ENCODE results near the gene APOE. TPM values are rescaled to one million over a fixed set of nuclear protein-coding genes. Genes with fewer than 3 reads are reported as not detected.

Gene APOE
- total and polyA plus RNA-seq, 4 donors, result 80.8 to 1,011 (median 206) TPM

- H3K36me3 ChIP-seq (ENCODE audit: control insufficient read depth in 4 of 4, insufficient read depth in 4 of 4, low read length in 4 of 4), result peaks cover 10 to 24% (median 12%) of the 10 kb centered on the region in 4 donors
- H3K9me3 ChIP-seq (ENCODE audit: control insufficient read depth in 4 of 4, insufficient read depth in 3 of 4, low read length in 3 of 4), result no peaks in the 10 kb centered on the region
- DNase-seq (no peak), ATAC-seq (ENCODE audit: insufficient read depth, low FRiP score) (no peak)
- peak overlapping the region in 1 of 2 donors; percentile 45 for H3K27ac ChIP-seq (ENCODE audit: low read depth in 1 of 2, low read length in 1 of 2)
- no peaks in the 10 kb centered on the region for H3K27me3 ChIP-seq (ENCODE audit: control insufficient read depth in 3 of 3, insufficient read depth in 3 of 3, low read length in 2 of 3)
- H3K4me1 ChIP-seq (ENCODE audit: control insufficient read depth in 5 of 5, insufficient read depth in 5 of 5, low read length in 5 of 5), result peaks cover 4 to 19% (median 7%) of the 10 kb centered on the region in 5 donors
- H3K9ac ChIP-seq (ENCODE audit: insufficient read depth in 1 of 2, low read length in 2 of 2), result no peak overlapping the region
- no peak for TF ChIP-seq CTCF (IDR thresholded peaks at IDR 0.05; ENCODE audit: control extremely low read depth, extremely low read depth)
- peak overlapping the region; percentile 23 for H3K4me3 ChIP-seq
- 58 to 60% methylated on average over 17 of the region's 17 CpGs for WGBS, 2 donors
These were observed 15.7 kb upstream of the APOE start for GRCh38 chr19:44889830-44890365.

- no peaks in the 10 kb centered on the region for H3K27me3 ChIP-seq (ENCODE audit: control insufficient read depth in 3 of 3, insufficient read depth in 3 of 3, low read length in 2 of 3)
- peaks cover 4 to 19% (median 7%) of the 10 kb centered on the region in 5 donors for H3K4me1 ChIP-seq (ENCODE audit: control insufficient read depth in 5 of 5, insufficient read depth in 5 of 5, low read length in 5 of 5)
- H3K36me3 ChIP-seq (ENCODE audit: control insufficient read depth in 4 of 4, insufficient read depth in 4 of 4, low read length in 4 of 4), result peaks cover 11 to 28% (median 12%) of the 10 kb centered on the region in 4 donors
- no peaks in the 10 kb centered on the region for H3K9me3 ChIP-seq (ENCODE audit: control insufficient read depth in 4 of 4, insufficient read depth in 3 of 4, low read length in 3 of 4)
- peak overlapping the region; percentile 53 for H3K4me3 ChIP-seq
- no peak for TF ChIP-seq CTCF (IDR thresholded peaks at IDR 0.05; ENCODE audit: control extremely low read depth, extremely low read depth)
- H3K9ac ChIP-seq (ENCODE audit: insufficient read depth in 1 of 2, low read length in 2 of 2), result peak overlapping the region in 1 of 2 donors; percentile 56
- WGBS, 2 donors, result 0% methylated on average over 40 of the region's 40 CpGs
- peak overlapping the region; percentile 93 to 96 for H3K27ac ChIP-seq (ENCODE audit: low read depth in 1 of 2, low read length in 1 of 2)
- ATAC-seq (ENCODE audit: insufficient read depth, low FRiP score) (peak; percentile 92), DNase-seq (peak; percentile 100)
These were observed 15.1 kb upstream of the APOE start for GRCh38 chr19:44890366-44891015.

GRCh38 chr19:44891016-44891882 is 14.3 kb upstream of the APOE start, which contains the start of gene TOMM40:
TOMM40 (plus strand) TSS chr19:44891254; CDS start chr19:44891416, 162 bp downstream.
- WGBS, 2 donors, result 0 to 1% methylated on average over 68 to 81 of the region's 81 CpGs
- DNase-seq (peak in 2 of 3 donors; percentile 30 to 37), ATAC-seq (ENCODE audit: insufficient read depth, low FRiP score) (no peak)
- Histone ChIP-seq H3K4me1 (ENCODE audit: control insufficient read depth in 5 of 5, insufficient read depth in 5 of 5, low read length in 5 of 5) (peaks cover 4 to 19% (median 7%) of the 10 kb centered on the region in 5 donors), H3K9me3 (ENCODE audit: control insufficient read depth in 4 of 4, insufficient read depth in 3 of 4, low read length in 3 of 4) (no peaks in the 10 kb centered on the region), H3K27ac (ENCODE audit: low read depth in 1 of 2, low read length in 1 of 2) (peak within 1 kb of the TSS; percentile 93 to 96), H3K9ac (ENCODE audit: insufficient read depth in 1 of 2, low read length in 2 of 2) (peak within 1 kb of the TSS; percentile 56 to 78), H3K4me3 (peak within 1 kb of the TSS; percentile 82), H3K36me3 (ENCODE audit: control insufficient read depth in 4 of 4, insufficient read depth in 4 of 4, low read length in 4 of 4) (peaks cover 14 to 36% (median 17%) of the 10 kb centered on the region in 4 donors), H3K27me3 (ENCODE audit: control insufficient read depth in 3 of 3, insufficient read depth in 3 of 3, low read length in 2 of 3) (no peaks in the 10 kb centered on the region)
- no peak for TF ChIP-seq CTCF (IDR thresholded peaks at IDR 0.05; ENCODE audit: control extremely low read depth, extremely low read depth)
